ENCODE measurements around the gene ITGBL1. TPM values are rescaled to one million over a fixed set of nuclear protein-coding genes. Genes with fewer than 3 reads are reported as not detected.

The ITGBL1 gene
- total and polyA plus RNA-seq, 2 donors (not counting 3 experiments of a cell fraction or from before 2014, with no cell fraction given) = 4.6 to 8.8 TPM

DNA sequence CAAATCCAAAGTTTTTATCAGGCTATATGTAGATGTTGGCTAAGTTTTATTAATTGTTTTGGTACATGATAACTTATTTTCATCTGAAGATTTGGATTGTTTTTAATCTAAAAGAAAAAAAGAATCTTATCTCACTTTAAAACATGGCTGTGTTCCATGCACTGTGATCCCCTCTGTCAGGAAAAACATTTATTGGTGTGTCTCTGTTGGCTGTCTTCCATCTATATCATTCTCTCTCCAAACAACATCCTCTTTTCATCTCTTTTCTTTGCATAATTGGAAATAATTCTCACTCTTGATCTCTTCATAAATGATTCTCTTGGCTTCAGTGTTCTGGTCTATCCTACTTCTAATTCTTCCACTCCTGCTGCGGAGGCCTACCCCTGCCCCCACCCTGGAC is 40.4 kb upstream of the ITGBL1 start:
- H3K27ac ChIP-seq (ENCODE audit: insufficient read depth, low read depth, low read length) = no peak overlapping the region
- TF ChIP-seq EZH2 (IDR thresholded peaks at IDR 0.05; ENCODE audit: borderline replicate concordance, low read depth, low read length, severe bottlenecking) = no peak
- no peak for TF ChIP-seq MAX (IDR thresholded peaks at IDR 0.05; ENCODE audit: insufficient read depth, insufficient read length)
- TF ChIP-seq, protein P1, sequence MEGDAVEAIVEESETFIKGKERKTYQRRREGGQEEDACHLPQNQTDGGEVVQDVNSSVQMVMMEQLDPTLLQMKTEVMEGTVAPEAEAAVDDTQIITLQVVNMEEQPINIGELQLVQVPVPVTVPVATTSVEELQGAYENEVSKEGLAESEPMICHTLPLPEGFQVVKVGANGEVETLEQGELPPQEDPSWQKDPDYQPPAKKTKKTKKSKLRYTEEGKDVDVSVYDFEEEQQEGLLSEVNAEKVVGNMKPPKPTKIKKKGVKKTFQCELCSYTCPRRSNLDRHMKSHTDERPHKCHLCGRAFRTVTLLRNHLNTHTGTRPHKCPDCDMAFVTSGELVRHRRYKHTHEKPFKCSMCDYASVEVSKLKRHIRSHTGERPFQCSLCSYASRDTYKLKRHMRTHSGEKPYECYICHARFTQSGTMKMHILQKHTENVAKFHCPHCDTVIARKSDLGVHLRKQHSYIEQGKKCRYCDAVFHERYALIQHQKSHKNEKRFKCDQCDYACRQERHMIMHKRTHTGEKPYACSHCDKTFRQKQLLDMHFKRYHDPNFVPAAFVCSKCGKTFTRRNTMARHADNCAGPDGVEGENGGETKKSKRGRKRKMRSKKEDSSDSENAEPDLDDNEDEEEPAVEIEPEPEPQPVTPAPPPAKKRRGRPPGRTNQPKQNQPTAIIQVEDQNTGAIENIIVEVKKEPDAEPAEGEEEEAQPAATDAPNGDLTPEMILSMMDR (IDR thresholded peaks at IDR 0.05; ENCODE audit: extremely low read depth in 1 of 2, insufficient read depth in 1 of 2, low read depth in 1 of 2, low read length in 2 of 2) = no peak
- TF ChIP-seq POLR2AphosphoS5 (IDR thresholded peaks at IDR 0.05; ENCODE audit: insufficient read depth, low read depth, low read length) = no peak
- no peak for TF ChIP-seq FOS (IDR thresholded peaks at IDR 0.05; ENCODE audit: borderline replicate concordance, insufficient read depth, low read length)
- TF ChIP-seq POLR2A (IDR thresholded peaks at IDR 0.05; ENCODE audit: low read depth, low read length) = no peak
- no peak for TF ChIP-seq GATA2 (IDR thresholded peaks at IDR 0.05; ENCODE audit: insufficient read depth, insufficient read length, low read depth, low read length)
- TF ChIP-seq MYC (IDR thresholded peaks at IDR 0.05; ENCODE audit: low read depth, low read length) = no peak
- TF ChIP-seq JUN (IDR thresholded peaks at IDR 0.05; ENCODE audit: borderline replicate concordance, insufficient read depth, insufficient read length, low read depth) = no peak
- H2AFZ ChIP-seq (ENCODE audit: low read depth, low read length) = no peak overlapping the region
- H3K9me1 ChIP-seq (replicated peaks; ENCODE audit: control insufficient read depth, extremely low read depth, insufficient read depth, low read length) = no peaks in the 10 kb centered on the region
- intact Hi-C loops (cut with micrococcal nuclease) = no loop called here
- POLR2A ChIA-PET = no interaction called here
- H3K36me3 ChIP-seq (ENCODE audit: control insufficient read depth in 2 of 2, extremely low read depth in 1 of 2, insufficient read depth in 2 of 2, low read length in 2 of 2) = no peaks in the 10 kb centered on the region
- H3K27me3 ChIP-seq (ENCODE audit: control insufficient read depth in 2 of 2, insufficient read depth in 2 of 2, low read length in 2 of 2) = no peaks in the 10 kb centered on the region
- H3K79me2 ChIP-seq (ENCODE audit: control insufficient read depth, insufficient read depth, low read length) = no peaks in the 10 kb centered on the region
- no peaks in the 10 kb centered on the region for H3K9me3 ChIP-seq (replicated peaks; ENCODE audit: control insufficient read depth, insufficient read depth, low read length)
- no peak for FAIRE-seq
- no peak overlapping the region for H3K4me2 ChIP-seq (ENCODE audit: insufficient read depth, low read length)
- dilution Hi-C loops (cut with MboI; ENCODE audit: extremely low pct_ligation_motif_present, low sequenced_read_pairs) = no loop called here
- no TSS peak for BruUV-seq (replicated peaks)
- H3K9ac ChIP-seq (replicated peaks; ENCODE audit: extremely low read depth, insufficient read depth, low read length) = no peak overlapping the region
- CTCF ChIA-PET = no interaction called here
- DNase-seq (ENCODE audit: low read depth, low spot score) = peak; percentile 18
- H4K20me1 ChIP-seq (replicated peaks; ENCODE audit: control insufficient read depth, extremely low read depth, insufficient read depth, low read length) = no peaks in the 10 kb centered on the region
- no peak overlapping the region for H3K4me3 ChIP-seq (replicated peaks in 1 of 3; ENCODE audit: insufficient read depth in 1 of 3, low read depth in 1 of 3, low read length in 3 of 3)
- H3K4me1 ChIP-seq (ENCODE audit: control insufficient read depth, extremely low read depth, insufficient read depth, low read length) = peaks cover 8% of the 10 kb centered on the region

All from endothelial cell of umbilical vein (primary cell).